ENCODE data around the gene SPATA31D3. TPM values are rescaled to one million over a fixed set of nuclear protein-coding genes. Genes with fewer than 3 reads are reported as not detected.
"Not testable (repeated sequence)": the region's sequence is repeated elsewhere in the genome, so short reads cannot be mapped to it uniquely, and the experiment has no call there.

SPATA31D3 gene
- total RNA-seq, 1 experiment from 2014 or later: not detected

- no peak for TF ChIP-seq CTCF (IDR thresholded peaks at IDR 0.05; ENCODE audit: unreplicated experiment)
- CTCF ChIA-PET: no interaction called here
- H3K4me1 Mint-ChIP-seq (ENCODE audit: low read depth, unreplicated experiment): no peaks in the 10 kb centered on the region
- no peaks in the 10 kb centered on the region for H3K36me3 Mint-ChIP-seq (ENCODE audit: insufficient read depth, unreplicated experiment)
- no peaks in the 10 kb centered on the region for H3K27me3 Mint-ChIP-seq (ENCODE audit: unreplicated experiment)
- H3K9me3 Mint-ChIP-seq (ENCODE audit: low read depth, unreplicated experiment): no peaks in the 10 kb centered on the region
- DNase-seq: no peak
- BruUV-seq (replicated peaks): no TSS peak
- H3K4me3 Mint-ChIP-seq (ENCODE audit: low read depth, unreplicated experiment): no peak overlapping the region
- H3K27ac Mint-ChIP-seq (ENCODE audit: unreplicated experiment): no peak overlapping the region
- intact Hi-C loops (cut with micrococcal nuclease; ENCODE audit: unreplicated experiment): no loop called here
Measured at GRCh38 chr9:81915801-81916505, 27.3 kb upstream of the SPATA31D3 start.

- not testable (repeated sequence) for DNase-seq; H3K4me3 Mint-ChIP-seq (ENCODE audit: low read depth, unreplicated experiment)
Measured at GRCh38 chr9:81918507-81918906, 24.8 kb upstream of the SPATA31D3 start.

GRCh38 chr9:81928305-81928704, 15.0 kb upstream of the SPATA31D3 start, which contains the start of gene SPATA31D4:
SPATA31D4 (plus strand) TSS chr9:81928428; CDS start chr9:81928514, 86 bp downstream.
- BruUV-seq (replicated peaks); H3K9me3 Mint-ChIP-seq (ENCODE audit: low read depth, unreplicated experiment); CTCF ChIA-PET; DNase-seq; H3K4me3 Mint-ChIP-seq (ENCODE audit: low read depth, unreplicated experiment); H3K27ac Mint-ChIP-seq (ENCODE audit: unreplicated experiment); H3K27me3 Mint-ChIP-seq (ENCODE audit: unreplicated experiment); intact Hi-C loops (cut with micrococcal nuclease; ENCODE audit: unreplicated experiment); H3K36me3 Mint-ChIP-seq (ENCODE audit: insufficient read depth, unreplicated experiment); H3K4me1 Mint-ChIP-seq (ENCODE audit: low read depth, unreplicated experiment): not testable (repeated sequence)

More at GRCh38 chr9:81918507-81918906, 24.8 kb upstream of the SPATA31D3 start:
- H3K27ac Mint-ChIP-seq (ENCODE audit: unreplicated experiment); intact Hi-C loops (cut with micrococcal nuclease; ENCODE audit: unreplicated experiment); BruUV-seq (replicated peaks); CTCF ChIA-PET; H3K4me1 Mint-ChIP-seq (ENCODE audit: low read depth, unreplicated experiment); H3K27me3 Mint-ChIP-seq (ENCODE audit: unreplicated experiment); H3K9me3 Mint-ChIP-seq (ENCODE audit: low read depth, unreplicated experiment); H3K36me3 Mint-ChIP-seq (ENCODE audit: insufficient read depth, unreplicated experiment): not testable (repeated sequence)

- H3K9me3 Mint-ChIP-seq (ENCODE audit: low read depth, unreplicated experiment); BruUV-seq (replicated peaks); intact Hi-C loops (cut with micrococcal nuclease; ENCODE audit: unreplicated experiment); H3K27ac Mint-ChIP-seq (ENCODE audit: unreplicated experiment); CTCF ChIA-PET; H3K4me3 Mint-ChIP-seq (ENCODE audit: low read depth, unreplicated experiment); H3K4me1 Mint-ChIP-seq (ENCODE audit: low read depth, unreplicated experiment); H3K27me3 Mint-ChIP-seq (ENCODE audit: unreplicated experiment); H3K36me3 Mint-ChIP-seq (ENCODE audit: insufficient read depth, unreplicated experiment); DNase-seq: not testable (repeated sequence)
Measured at GRCh38 chr9:81930147-81930546, 13.2 kb upstream of the SPATA31D3 start.

- H3K4me1 Mint-ChIP-seq (ENCODE audit: low read depth, unreplicated experiment); BruUV-seq (replicated peaks); intact Hi-C loops (cut with micrococcal nuclease; ENCODE audit: unreplicated experiment); H3K27ac Mint-ChIP-seq (ENCODE audit: unreplicated experiment); H3K4me3 Mint-ChIP-seq (ENCODE audit: low read depth, unreplicated experiment); H3K36me3 Mint-ChIP-seq (ENCODE audit: insufficient read depth, unreplicated experiment); CTCF ChIA-PET; H3K9me3 Mint-ChIP-seq (ENCODE audit: low read depth, unreplicated experiment); H3K27me3 Mint-ChIP-seq (ENCODE audit: unreplicated experiment); DNase-seq: not testable (repeated sequence)
Measured at GRCh38 chr9:81933547-81933946, 9.8 kb upstream of the SPATA31D3 start.

GRCh38 chr9:81948650-81949049, 5.3 kb downstream of the SPATA31D3 start:
- H3K27ac Mint-ChIP-seq (ENCODE audit: unreplicated experiment); intact Hi-C loops (cut with micrococcal nuclease; ENCODE audit: unreplicated experiment); H3K9me3 Mint-ChIP-seq (ENCODE audit: low read depth, unreplicated experiment); CTCF ChIA-PET; H3K4me3 Mint-ChIP-seq (ENCODE audit: low read depth, unreplicated experiment); H3K4me1 Mint-ChIP-seq (ENCODE audit: low read depth, unreplicated experiment); BruUV-seq (replicated peaks); DNase-seq; H3K36me3 Mint-ChIP-seq (ENCODE audit: insufficient read depth, unreplicated experiment): not testable (repeated sequence)
- H3K27me3 Mint-ChIP-seq (ENCODE audit: unreplicated experiment): peaks cover 13% of the 10 kb centered on the region

- no TSS peak for BruUV-seq (replicated peaks)
- DNase-seq: no peak
- no peaks in the 10 kb centered on the region for H3K36me3 Mint-ChIP-seq (ENCODE audit: insufficient read depth, unreplicated experiment)
- H3K27ac Mint-ChIP-seq (ENCODE audit: unreplicated experiment): no peak overlapping the region
- CTCF ChIA-PET: no interaction called here
- TF ChIP-seq CTCF (IDR thresholded peaks at IDR 0.05; ENCODE audit: unreplicated experiment): no peak
- no peak overlapping the region for H3K4me3 Mint-ChIP-seq (ENCODE audit: low read depth, unreplicated experiment)
- intact Hi-C loops (cut with micrococcal nuclease; ENCODE audit: unreplicated experiment): no loop called here
- H3K4me1 Mint-ChIP-seq (ENCODE audit: low read depth, unreplicated experiment): no peaks in the 10 kb centered on the region
- peaks cover 11% of the 10 kb centered on the region for H3K9me3 Mint-ChIP-seq (ENCODE audit: low read depth, unreplicated experiment)
- H3K27me3 Mint-ChIP-seq (ENCODE audit: unreplicated experiment): peaks cover 19% of the 10 kb centered on the region
Measured at GRCh38 chr9:81953096-81953495, 9.8 kb downstream of the SPATA31D3 start.
